Stimulated activated CD8-positive, alpha-beta memory T cell treated with anti-CD3 and anti-CD28 coated beads, Interleukin-4, amount 100 ng/mL, for 4 hours (primary cell): Measurements from ENCODE around the gene CYP4F22.
"Not testable (repeated sequence)": the region's sequence is repeated elsewhere in the genome, so short reads cannot be mapped to it uniquely, and the experiment has no call there.

Experiments
- DNase-seq, 2 donors: peaks; one replicate each; pipeline ENCODE4 v3.0.0-alpha.2; 2020; ENCODE audit warnings: low read depth in 2 of 2, low spot score in 1 of 2

The CYP4F22 gene

DNA sequence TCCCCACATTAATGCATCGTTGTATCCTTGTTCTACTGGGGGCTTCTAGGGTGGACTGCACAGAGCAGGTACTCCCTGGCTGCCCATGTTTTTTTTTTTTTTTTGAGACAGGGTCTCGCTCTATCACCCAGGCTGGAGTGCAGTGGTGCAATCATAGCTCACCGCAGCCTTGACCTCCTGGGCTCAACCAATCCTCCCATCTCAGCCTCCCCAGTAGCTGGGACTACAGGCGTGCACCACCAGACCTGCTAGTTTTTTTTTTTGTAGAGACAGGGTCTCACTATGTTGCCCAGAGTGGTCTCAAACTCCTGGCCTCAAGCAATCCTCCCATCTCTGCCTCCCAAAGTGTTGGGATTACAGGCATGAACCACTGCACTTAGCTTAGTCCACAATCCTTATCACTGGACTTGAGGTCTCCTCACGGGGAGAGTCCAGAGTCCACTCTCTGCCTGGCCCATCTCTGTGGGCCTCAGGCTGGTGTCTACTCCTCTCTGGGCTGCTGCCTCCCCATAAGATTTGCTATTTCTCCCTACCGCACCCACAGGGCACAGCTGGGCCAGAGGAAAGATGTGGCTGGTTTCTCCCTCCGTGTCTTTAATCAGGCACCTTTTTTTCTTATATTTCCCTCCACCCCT is 56.3 kb downstream of the CYP4F22 start:
- DNase-seq = no peak

GRCh38 chr19:15570420-15570819 is 62.1 kb downstream of the CYP4F22 start:
- no peak for DNase-seq

- DNase-seq = no peak
Measured at GRCh38 chr19:15575406-15575805, 67.1 kb downstream of the CYP4F22 start.

DNA sequence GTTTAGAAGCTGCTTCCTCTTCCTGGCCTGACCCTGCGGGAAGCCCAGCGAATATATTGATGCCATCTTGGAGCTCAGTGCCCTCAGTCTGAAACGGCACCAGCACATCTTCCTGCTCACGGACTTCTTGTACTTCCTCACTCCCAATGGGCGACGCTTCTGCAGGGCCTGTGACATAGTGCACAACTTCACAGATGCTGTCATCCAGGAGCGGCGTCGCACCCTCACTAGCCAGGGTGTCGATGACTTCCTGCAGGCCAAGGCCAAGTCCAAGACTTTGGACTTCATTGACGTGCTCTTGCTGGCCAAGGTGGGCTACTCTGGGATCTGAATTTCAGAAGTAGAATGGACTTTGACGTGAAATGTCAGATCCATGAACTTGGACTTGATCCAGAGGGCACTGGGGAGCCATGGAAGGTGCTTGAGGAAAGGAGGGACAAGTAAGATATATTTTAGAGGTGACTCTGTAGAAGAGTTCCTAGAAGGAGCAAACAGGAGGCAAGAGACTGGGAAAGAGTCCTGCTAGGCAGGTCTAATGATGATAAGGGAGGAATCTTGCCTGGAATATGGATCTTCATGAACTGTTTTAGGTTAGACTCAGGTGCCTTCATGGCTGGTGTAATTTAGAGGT is 68.3 kb downstream of the CYP4F22 start:
- DNase-seq = no peak

- DNase-seq = no peak
Measured at GRCh38 chr19:15577184-15577771, 69.0 kb downstream of the CYP4F22 start.

- no peak for DNase-seq
Measured at GRCh38 chr19:15583346-15583745, 75.0 kb downstream of the CYP4F22 start.

GRCh38 chr19:15584095-15584494 is 75.8 kb downstream of the CYP4F22 start:
- DNase-seq = no peak

GRCh38 chr19:15584541-15585115 is 76.3 kb downstream of the CYP4F22 start:
- DNase-seq = peak; percentile 55 to 81

GRCh38 chr19:15587663-15588062 is 79.3 kb downstream of the CYP4F22 start:
- DNase-seq = no peak

GRCh38 chr19:15588265-15588664 is 79.9 kb downstream of the CYP4F22 start:
- DNase-seq = no peak

DNA sequence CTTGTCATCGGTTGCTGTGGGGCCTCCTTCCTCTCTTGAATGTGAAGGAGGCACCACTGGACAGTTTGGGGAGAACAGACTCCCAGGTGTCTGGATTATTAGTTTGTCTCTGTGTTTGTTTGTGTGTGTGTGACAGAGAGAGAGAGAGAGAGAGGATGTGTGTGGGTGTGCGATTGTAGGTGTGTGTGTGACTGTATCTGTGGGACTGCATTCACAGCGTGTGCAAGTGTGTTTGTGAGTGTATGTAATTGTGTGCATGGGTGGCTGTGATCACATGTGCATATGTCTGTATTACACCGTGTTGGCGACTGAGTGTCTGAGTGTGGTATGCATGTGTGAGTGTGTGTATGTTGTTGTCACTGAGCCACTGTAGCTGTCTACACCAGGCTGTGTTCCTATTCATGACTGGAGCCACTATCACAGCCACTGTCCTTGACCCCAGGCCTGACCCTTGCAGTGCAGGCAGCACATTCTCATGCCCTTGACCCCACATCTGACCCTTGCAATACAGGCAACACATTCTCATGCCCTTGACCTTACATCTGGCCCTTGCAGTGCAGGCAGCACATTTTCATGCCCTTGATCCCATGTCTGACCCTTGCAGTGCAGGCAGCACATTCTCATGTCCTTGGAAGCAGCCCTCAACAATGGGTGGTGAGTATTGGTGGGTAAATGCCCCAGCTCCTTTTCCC is 81.6 kb downstream of the CYP4F22 start:
- DNase-seq = no peak

DNA sequence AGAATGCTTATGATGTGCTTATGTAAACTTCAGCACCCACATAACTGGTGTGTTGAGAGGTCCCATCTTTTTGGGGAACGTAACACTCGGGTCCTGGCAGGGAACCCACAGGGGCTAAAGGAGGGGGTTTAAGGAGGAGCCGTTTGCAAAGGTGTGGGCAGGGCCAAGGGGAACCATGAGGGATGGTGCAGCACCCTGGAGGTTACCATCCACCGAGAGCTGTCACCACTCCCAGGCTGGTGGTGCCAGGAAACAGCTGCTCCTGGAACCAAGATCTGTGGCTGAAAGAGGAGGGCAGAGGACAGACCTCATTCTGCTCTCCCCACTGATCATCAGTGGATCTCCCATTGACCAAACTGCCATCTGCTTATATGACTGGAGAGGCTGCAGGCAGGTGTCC is 83.5 kb downstream of the CYP4F22 start:
- no peak for DNase-seq

DNA sequence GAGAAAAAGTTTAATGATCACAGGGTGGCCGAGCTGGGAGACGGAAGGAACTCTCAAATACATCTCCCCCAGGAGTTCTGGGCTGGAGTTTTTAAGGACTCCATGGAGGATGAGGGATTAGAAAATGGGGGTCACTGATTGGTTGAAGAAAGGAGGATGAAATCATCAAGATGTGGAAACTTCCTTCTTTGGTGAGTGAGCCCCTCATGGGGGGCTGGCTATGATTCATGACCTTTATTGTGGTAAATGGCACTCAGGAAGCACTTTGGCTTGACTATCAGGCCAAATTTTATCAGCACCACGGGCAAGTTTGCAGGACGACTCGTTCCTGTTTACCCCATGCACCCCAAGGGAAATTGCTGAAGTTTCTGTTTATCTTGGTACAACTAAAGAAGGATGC is 84.2 kb downstream of the CYP4F22 start:
- not testable (repeated sequence) for DNase-seq

DNA sequence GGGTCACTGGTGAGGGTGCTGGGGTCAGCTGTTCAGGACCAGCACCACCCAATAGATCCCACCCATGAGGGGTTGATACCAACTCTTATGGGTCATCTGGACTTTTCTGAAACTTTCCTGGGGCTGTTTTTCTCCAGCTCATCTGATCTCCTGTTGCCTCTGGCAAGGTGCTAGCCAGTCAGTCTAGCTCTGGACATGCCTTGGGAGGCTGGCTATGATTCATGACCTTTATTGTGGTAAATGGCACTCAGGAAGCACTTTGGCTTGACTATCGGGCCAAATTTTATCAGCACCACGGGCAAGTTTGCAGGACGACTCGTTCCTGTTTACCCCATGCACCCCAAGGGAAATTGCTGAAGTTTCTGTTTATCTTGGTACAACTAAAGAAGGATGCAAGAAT is 85.4 kb downstream of the CYP4F22 start:
- DNase-seq = not testable (repeated sequence)

GRCh38 chr19:15595069-15595468 is 86.7 kb downstream of the CYP4F22 start:
- DNase-seq = no peak
